22Rv1 (cell line): ENCODE measurements around the gene MS4A7.

Experiments used
- H3K27ac ChIP-seq: fragments of 450-650 bp; 2 replicates; pipeline ENCODE4 v1.5.1; 2017
- ZFX ChIP-seq: fragments of 450-650 bp; IDR thresholded peaks from 2 replicates; pipeline ENCODE4 v1.6.1; 2017; ENCODE audit warnings: antibody characterized with exemption, borderline replicate concordance
- TF ChIP-seq, protein P1 (sequence below): fragments of 450-650 bp; IDR thresholded peaks from 2 replicates; pipeline ENCODE4 v1.5.1; 2017; ENCODE audit warnings: mild to moderate bottlenecking

MS4A7 gene, protein sequence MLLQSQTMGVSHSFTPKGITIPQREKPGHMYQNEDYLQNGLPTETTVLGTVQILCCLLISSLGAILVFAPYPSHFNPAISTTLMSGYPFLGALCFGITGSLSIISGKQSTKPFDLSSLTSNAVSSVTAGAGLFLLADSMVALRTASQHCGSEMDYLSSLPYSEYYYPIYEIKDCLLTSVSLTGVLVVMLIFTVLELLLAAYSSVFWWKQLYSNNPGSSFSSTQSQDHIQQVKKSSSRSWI

DNA sequence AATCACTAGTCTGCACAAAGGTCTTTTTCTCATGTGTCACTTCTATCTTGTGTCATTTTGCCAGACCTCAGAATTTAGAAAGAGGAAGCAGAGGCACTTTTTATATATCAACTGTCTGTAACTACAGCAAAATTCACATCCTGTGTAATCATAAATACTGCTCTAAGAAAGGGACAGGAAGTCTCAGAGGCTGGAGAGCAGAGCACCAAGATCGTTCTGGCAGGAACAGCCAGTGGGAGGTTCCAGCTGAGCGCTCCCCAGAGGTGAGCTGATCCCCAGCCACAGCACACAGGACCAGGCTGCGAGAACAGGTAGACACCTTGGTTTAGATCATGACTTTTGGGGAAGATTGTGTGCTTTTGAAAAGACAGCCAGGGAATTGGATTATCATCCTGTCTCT lies at the start of gene MS4A7:
Gene MS4A7, plus strand, starts transcription at position 179 of the 400 bp plus-strand sequence. CDS start 4,610 bp downstream, outside the sequence.
- TF ChIP-seq, protein P1, sequence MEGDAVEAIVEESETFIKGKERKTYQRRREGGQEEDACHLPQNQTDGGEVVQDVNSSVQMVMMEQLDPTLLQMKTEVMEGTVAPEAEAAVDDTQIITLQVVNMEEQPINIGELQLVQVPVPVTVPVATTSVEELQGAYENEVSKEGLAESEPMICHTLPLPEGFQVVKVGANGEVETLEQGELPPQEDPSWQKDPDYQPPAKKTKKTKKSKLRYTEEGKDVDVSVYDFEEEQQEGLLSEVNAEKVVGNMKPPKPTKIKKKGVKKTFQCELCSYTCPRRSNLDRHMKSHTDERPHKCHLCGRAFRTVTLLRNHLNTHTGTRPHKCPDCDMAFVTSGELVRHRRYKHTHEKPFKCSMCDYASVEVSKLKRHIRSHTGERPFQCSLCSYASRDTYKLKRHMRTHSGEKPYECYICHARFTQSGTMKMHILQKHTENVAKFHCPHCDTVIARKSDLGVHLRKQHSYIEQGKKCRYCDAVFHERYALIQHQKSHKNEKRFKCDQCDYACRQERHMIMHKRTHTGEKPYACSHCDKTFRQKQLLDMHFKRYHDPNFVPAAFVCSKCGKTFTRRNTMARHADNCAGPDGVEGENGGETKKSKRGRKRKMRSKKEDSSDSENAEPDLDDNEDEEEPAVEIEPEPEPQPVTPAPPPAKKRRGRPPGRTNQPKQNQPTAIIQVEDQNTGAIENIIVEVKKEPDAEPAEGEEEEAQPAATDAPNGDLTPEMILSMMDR: no peak
- no peak for TF ChIP-seq ZFX
- H3K27ac ChIP-seq: no peak within 1 kb of the TSS

DNA sequence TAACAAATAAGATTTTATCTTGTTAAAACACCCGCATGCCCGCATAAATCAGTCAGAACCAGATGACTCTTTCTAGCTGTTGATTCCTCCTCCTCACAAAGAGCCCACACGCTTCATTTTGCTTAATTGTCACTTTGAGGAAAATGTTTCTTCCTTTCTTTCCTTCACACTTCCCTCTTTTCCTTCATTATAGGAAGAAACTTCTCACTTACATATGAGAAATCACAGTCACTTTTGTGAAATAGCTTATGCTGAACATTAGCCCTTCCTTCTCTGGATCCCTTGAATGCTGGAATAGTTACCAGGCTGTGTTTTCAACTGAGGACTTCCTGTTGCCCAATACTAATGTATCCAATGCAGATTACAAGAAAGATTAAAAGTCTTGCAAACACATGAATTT lies 45.5 kb upstream of the MS4A7 start:
- no peak for TF ChIP-seq ZFX
- TF ChIP-seq, protein P1: no peak
- no peak overlapping the region for H3K27ac ChIP-seq

DNA sequence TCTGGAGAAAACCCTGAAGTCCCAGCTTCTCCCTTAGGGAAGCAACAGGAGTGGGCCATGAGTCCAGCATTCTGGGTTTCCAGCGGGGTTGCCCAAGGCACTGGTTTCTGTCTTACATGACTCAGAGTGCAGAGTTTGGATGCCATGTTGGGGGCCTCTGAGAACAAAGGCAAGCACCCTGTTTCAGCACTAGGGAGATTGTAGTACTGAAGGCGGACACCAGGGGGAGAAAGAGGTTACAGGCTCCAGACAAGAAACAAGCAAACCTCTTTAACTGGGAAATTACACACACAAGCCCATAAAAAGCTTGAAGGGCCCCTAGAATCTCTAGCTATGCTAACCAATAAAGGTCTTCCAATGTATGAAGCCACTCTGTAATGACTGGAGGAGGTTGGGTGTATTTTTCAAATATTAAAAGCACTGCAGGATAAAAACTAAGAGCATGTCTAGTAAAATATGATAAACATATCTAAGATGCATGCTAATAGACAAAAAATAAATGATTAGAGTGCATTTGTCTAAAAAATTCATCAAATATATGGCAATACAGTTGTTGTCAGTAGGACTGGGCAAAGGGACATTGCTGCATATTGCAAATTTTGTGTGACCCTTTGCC lies 44.2 kb upstream of the MS4A7 start:
- H3K27ac ChIP-seq: no peak overlapping the region
- TF ChIP-seq, protein P1: peak; percentile 84
- no peak for TF ChIP-seq ZFX

DNA sequence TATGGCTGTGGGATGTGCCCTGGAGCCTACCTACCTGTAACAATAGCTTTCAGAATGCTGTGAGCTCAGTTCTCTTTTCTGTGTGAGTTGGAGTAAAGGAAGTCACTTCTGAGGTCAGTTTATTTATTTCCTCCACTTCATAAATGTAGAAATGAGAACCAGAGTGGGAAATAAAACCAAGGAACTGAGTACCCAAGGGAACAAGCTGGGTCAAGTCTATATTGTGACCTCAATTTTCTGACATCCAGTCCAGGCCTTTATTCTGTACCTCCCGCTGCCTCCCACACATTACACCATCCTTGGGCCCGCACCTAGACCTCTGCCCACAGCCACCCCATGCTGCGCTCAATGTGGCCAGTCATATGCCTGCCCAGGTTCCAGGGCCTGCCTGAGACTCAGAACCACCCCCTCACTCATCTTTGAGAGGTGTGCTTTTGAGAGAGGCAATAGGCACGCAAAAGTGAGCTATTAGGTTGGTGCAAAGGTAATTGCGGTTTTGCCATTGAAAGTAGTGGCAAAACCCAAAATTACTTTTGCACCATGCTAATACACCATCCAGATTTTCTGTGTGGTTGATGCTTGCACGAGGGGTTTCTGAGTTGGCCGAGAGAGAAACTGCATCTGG lies 41.5 kb upstream of the MS4A7 start:
- TF ChIP-seq, protein P1: no peak
- TF ChIP-seq ZFX: no peak
- H3K27ac ChIP-seq: no peak overlapping the region

DNA sequence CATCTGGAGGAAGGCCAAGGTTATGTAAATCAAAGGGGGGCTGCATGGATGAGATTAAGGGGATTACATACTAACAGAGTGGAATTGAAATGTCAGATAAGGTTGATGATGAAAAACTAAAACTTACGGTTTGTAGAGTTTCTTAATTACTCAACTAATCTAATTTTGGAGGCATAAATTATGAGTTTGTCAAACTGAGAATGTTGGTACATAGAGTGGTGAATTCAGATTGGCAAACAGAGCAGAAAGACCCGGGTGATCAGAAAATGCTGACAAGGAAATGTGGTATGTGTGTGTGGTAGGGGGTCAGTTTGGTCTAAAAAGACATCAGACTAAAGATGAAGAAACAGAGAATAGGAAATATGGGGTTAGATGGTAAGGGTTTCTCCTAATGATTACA lies 40.3 kb upstream of the MS4A7 start:
- TF ChIP-seq ZFX: no peak
- TF ChIP-seq, protein P1: no peak
- no peak overlapping the region for H3K27ac ChIP-seq

DNA sequence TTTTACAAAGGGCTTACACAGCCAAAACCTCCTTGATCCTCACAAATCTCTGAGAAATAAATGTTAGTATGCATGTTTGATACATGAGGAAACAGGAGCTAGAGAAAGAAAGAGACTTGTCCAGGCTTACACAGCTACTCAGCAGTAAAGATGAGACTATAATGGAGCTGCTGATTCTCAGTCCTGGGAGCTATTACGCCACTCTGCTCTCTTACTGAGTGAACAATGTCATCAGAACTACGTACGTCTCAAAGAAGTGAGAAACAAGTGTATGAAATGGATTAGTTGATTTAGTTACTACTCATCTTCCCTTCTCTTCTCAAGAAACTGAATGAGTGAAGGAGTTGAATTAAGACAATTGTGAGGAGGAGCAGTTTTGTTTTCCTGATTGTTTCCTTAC lies 39.0 kb upstream of the MS4A7 start:
- TF ChIP-seq, protein P1: no peak
- no peak for TF ChIP-seq ZFX

DNA sequence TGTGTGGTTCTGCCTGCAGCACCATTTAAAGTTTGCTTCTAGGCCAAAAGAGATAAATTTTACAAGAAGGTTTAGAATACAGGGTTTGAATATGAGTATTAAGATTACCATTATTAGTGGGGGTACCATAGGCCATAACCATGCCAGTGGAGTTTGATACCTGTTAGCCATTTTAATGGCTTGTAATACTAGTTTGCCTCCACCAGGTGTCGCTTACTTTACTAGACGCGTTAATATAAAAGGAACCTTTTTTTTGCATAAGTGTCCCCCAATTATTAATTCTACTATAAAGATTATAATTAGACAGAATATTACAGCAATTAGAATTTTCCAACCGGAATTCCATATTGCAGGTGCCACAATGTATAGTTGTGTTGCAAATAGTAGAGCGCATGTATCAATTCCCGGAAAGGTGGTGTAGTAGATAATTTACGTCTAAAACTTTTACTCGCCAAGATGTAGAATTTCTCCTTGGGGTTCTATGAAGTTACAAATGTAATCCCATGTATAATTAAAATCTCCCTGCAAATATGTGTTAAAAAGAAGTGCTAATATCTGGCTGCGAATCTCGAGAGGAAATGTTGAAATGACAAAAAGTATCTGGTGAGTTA lies 35.1 kb upstream of the MS4A7 start:
- TF ChIP-seq ZFX: no peak
- TF ChIP-seq, protein P1: peak; percentile 78
- H3K27ac ChIP-seq: no peak overlapping the region

More for the DNA sequence above, 39.0 kb upstream of the MS4A7 start:
- no peak overlapping the region for H3K27ac ChIP-seq
